ENCODE measurements around the gene UBE2K.
"Not testable (repeated sequence)": the region's sequence is repeated elsewhere in the genome, so short reads cannot be mapped to it uniquely, and the experiment has no call there.

UBE2K gene

GRCh38 chr4:39697740-39698423 is at the start of gene UBE2K:
UBE2K (plus strand) TSS chr4:39698136; CDS start chr4:39698328, 192 bp downstream.
- DNase-seq, result peak; percentile 68

GRCh38 chr4:39648213-39648612 is 49.7 kb upstream of the UBE2K start:
- no peak for DNase-seq

GRCh38 chr4:39648827-39649558 is 48.9 kb upstream of the UBE2K start:
- no peak for DNase-seq

- DNase-seq, result no peak
Measured at GRCh38 chr4:39649639-39650265, 48.2 kb upstream of the UBE2K start.

GRCh38 chr4:39651586-39651985 is 46.4 kb upstream of the UBE2K start:
- not testable (repeated sequence) for DNase-seq

GRCh38 chr4:39655211-39655610 is 42.7 kb upstream of the UBE2K start:
- DNase-seq, result no peak

- no peak for DNase-seq
Measured at GRCh38 chr4:39655876-39656275, 42.1 kb upstream of the UBE2K start.

- not testable (repeated sequence) for DNase-seq
Measured at GRCh38 chr4:39656638-39657037, 41.3 kb upstream of the UBE2K start.

GRCh38 chr4:39657465-39657864 is 40.5 kb upstream of the UBE2K start:
- DNase-seq, result no peak

GRCh38 chr4:39658756-39659155 is 39.2 kb upstream of the UBE2K start:
- no peak for DNase-seq

- DNase-seq, result no peak
Measured at GRCh38 chr4:39660045-39660444, 37.9 kb upstream of the UBE2K start.

GRCh38 chr4:39660757-39661156 is 37.2 kb upstream of the UBE2K start:
- DNase-seq, result no peak

- DNase-seq, result no peak
Measured at GRCh38 chr4:39662683-39663082, 35.3 kb upstream of the UBE2K start.

GRCh38 chr4:39664828-39665731 is 32.9 kb upstream of the UBE2K start:
- DNase-seq, result no peak

- DNase-seq, result no peak
Measured at GRCh38 chr4:39667706-39668105, 30.2 kb upstream of the UBE2K start.

- no peak for DNase-seq
Measured at GRCh38 chr4:39668887-39669286, 29.0 kb upstream of the UBE2K start.

- not testable (repeated sequence) for DNase-seq
Measured at GRCh38 chr4:39670296-39670695, 27.6 kb upstream of the UBE2K start.

GRCh38 chr4:39675681-39676080 is 22.3 kb upstream of the UBE2K start:
- DNase-seq, result not testable (repeated sequence)

- DNase-seq, result not testable (repeated sequence)
Measured at GRCh38 chr4:39681003-39681402, 16.9 kb upstream of the UBE2K start.

GRCh38 chr4:39682138-39682537 is 15.8 kb upstream of the UBE2K start:
- DNase-seq, result no peak

- no peak for DNase-seq
Measured at GRCh38 chr4:39685990-39686389, 11.9 kb upstream of the UBE2K start.

GRCh38 chr4:39687014-39687413 is 10.9 kb upstream of the UBE2K start:
- no peak for DNase-seq

GRCh38 chr4:39689970-39690369 is 8.0 kb upstream of the UBE2K start:
- no peak for DNase-seq
